Endothelial cell of umbilical vein (primary cell): Measurements from ENCODE around the gene MKKS. TPM values are rescaled to one million over a fixed set of nuclear protein-coding genes. Genes with fewer than 3 reads are reported as not detected.

Experiments
- BruUV-seq: library from RNA; stranded (reverse); fragments of 400-500 nt; replicated peaks from 2 replicates; lab custom pipeline; 2021; lab: Mats Ljungman, UMichigan
- CTCF ChIA-PET: fragments of 300-600, 350-600 bp; sonication (Branson Sonifier 250); formaldehyde crosslinking; loops from one replicate; lab custom pipeline; 2021; ENCODE audit warnings: antibody characterized with exemption, inconsistent platforms; lab: Charles Lee
- POLR2A ChIA-PET: fragments of 300-600, 350-600 bp; sonication (Branson Sonifier 250); formaldehyde crosslinking; loops from one replicate; lab custom pipeline; 2021; ENCODE audit warnings: antibody characterized with exemption, inconsistent platforms; lab: Charles Lee
- DNase-seq: peaks from one replicate; pipeline ENCODE4 v3.0.0-alpha.2; 2011; ENCODE audit warnings: low read depth, low spot score
- FAIRE-seq: peaks from 2 replicates; lab custom pipeline; 2011; peaks lifted over from hg19 to GRCh38; lab: Jason Lieb, UNC
- H2AFZ ChIP-seq: 2 replicates; pipeline ENCODE4 v1.6.0; 2012; ENCODE audit warnings: low read depth, low read length, control low read depth, inconsistent platforms
- H3K27ac ChIP-seq: 2 replicates; pipeline ENCODE4 v1.5.1; 2011; ENCODE audit warnings: low read depth, mild to moderate bottlenecking, control low read depth, low read length, moderate library complexity; ENCODE audit not compliant: insufficient read depth
- H3K27me3 ChIP-seq, 2 experiments: 2 replicates each; pipeline versions ENCODE4 v1.6.0 to v1.6.1; 2011; ENCODE audit warnings: low read length in 2 of 2, mixed read lengths in 1 of 2; ENCODE audit not compliant: control insufficient read depth in 2 of 2, insufficient read depth in 2 of 2
- H3K36me3 ChIP-seq, 2 experiments: 2 replicates in 1 of 2; 3 replicates in 1 of 2; pipeline ENCODE4 v1.5.1; 2011; ENCODE audit warnings: low read length in 2 of 2, mild to moderate bottlenecking in 1 of 2, moderate library complexity in 1 of 2; ENCODE audit not compliant: control insufficient read depth in 2 of 2, insufficient read depth in 2 of 2; ENCODE audit errors: extremely low read depth in 1 of 2
- H3K4me1 ChIP-seq: 3 replicates; pipeline ENCODE4 v1.5.1; 2011; ENCODE audit warnings: mild to moderate bottlenecking, low read length; ENCODE audit not compliant: control insufficient read depth, insufficient read depth; ENCODE audit errors: extremely low read depth
- H3K4me2 ChIP-seq: 2 replicates; pipeline ENCODE4 v1.6.1; 2011; ENCODE audit warnings: low read length, control low read depth, mixed read lengths; ENCODE audit not compliant: insufficient read depth
- H3K4me3 ChIP-seq, 3 experiments: fragments of 200-600 bp in 1 of 3; sonication (generic), shearing (Covaris generic) in 1 of 3; replicated peaks in 1 of 3; 2 replicates each; pipeline ENCODE4 v1.5.1; 2011 to 2016; ENCODE audit warnings: control low read depth in 3 of 3, low read length in 3 of 3, mild to moderate bottlenecking in 2 of 3, inconsistent platforms in 1 of 3, low read depth in 1 of 3, moderate library complexity in 1 of 3; ENCODE audit not compliant: insufficient read depth in 1 of 3
- H3K79me2 ChIP-seq: 2 replicates; pipeline ENCODE4 v1.6.0; 2012; ENCODE audit warnings: low read length, inconsistent platforms; ENCODE audit not compliant: control insufficient read depth, insufficient read depth
- H3K9ac ChIP-seq: replicated peaks from 2 replicates; pipeline ENCODE3; 2011; ENCODE audit warnings: low read length, control low read depth; ENCODE audit not compliant: insufficient read depth; ENCODE audit errors: extremely low read depth
- H3K9me1 ChIP-seq: replicated peaks from 3 replicates; pipeline ENCODE4 v1.6.0; 2011; ENCODE audit warnings: mild to moderate bottlenecking, low read length; ENCODE audit not compliant: control insufficient read depth, insufficient read depth; ENCODE audit errors: extremely low read depth
- H3K9me3 ChIP-seq: replicated peaks from 2 replicates; pipeline ENCODE4 v1.5.1; 2012; ENCODE audit warnings: low read length, inconsistent platforms; ENCODE audit not compliant: control insufficient read depth, insufficient read depth
- H4K20me1 ChIP-seq: replicated peaks from 2 replicates; pipeline ENCODE3; 2011; ENCODE audit warnings: mild to moderate bottlenecking, low read length; ENCODE audit not compliant: control insufficient read depth, insufficient read depth; ENCODE audit errors: extremely low read depth
- EZH2 ChIP-seq: IDR thresholded peaks from 2 replicates; pipeline ENCODE4 v1.6.1; 2012; ENCODE audit warnings: borderline replicate concordance, low read depth, mild to moderate bottlenecking, moderate library complexity, low read length, inconsistent platforms; ENCODE audit not compliant: severe bottlenecking
- FOS ChIP-seq: IDR thresholded peaks from 2 replicates; pipeline ENCODE4 v1.6.1; 2011; ENCODE audit warnings: mild to moderate bottlenecking, low read length, moderate library complexity, borderline replicate concordance; ENCODE audit not compliant: insufficient read depth
- GATA2 ChIP-seq: IDR thresholded peaks from 2 replicates; pipeline ENCODE4 v1.7.0; 2011; ENCODE audit warnings: low read depth, mild to moderate bottlenecking, moderate library complexity, mixed read lengths, low read length; ENCODE audit not compliant: insufficient read length, insufficient read depth
- JUN ChIP-seq: IDR thresholded peaks from 2 replicates; pipeline ENCODE4 v1.6.1; 2011; ENCODE audit warnings: borderline replicate concordance, low read depth; ENCODE audit not compliant: insufficient read length, insufficient read depth
- MAX ChIP-seq: IDR thresholded peaks from 2 replicates; pipeline ENCODE4 v1.6.1; 2011; ENCODE audit not compliant: insufficient read depth, insufficient read length
- MYC ChIP-seq: IDR thresholded peaks from one replicate; pipeline ENCODE4 v1.6.1; 2011; ENCODE audit warnings: mild to moderate bottlenecking, low read depth, low read length
- POLR2A ChIP-seq: IDR thresholded peaks from 2 replicates; pipeline ENCODE4 v1.6.1; 2012; ENCODE audit warnings: low read depth, mild to moderate bottlenecking, control low read depth, low read length
- POLR2AphosphoS5 ChIP-seq: IDR thresholded peaks from 2 replicates; pipeline ENCODE4 v1.6.1; 2012; ENCODE audit warnings: low read depth, mild to moderate bottlenecking, control low read depth, low read length, moderate library complexity; ENCODE audit not compliant: insufficient read depth
- dilution Hi-C: fragments of 300-500 bp; cut with MboI; formaldehyde crosslinking; loops from one replicate; pipeline ENCODE4 v1.15.0; 2019; ENCODE audit warnings: low sequenced_read_pairs; ENCODE audit not compliant: extremely low pct_ligation_motif_present
- intact Hi-C: fragments of 100-400 bp; cut with micrococcal nuclease; formaldehyde crosslinking; loops from one replicate; pipeline ENCODE4 v1.10.0; 2022
- polyA plus RNA-seq, 4 experiments: library from polyadenylated mRNA; depleted of rRNA in 3 of 4; stranded (reverse) in 3 of 4; unstranded in 1 of 4; fragments of >200 nt; gene quantifications; 2 replicates each; pipeline versions ENCODE4 v1.2.1 to v1.2.3, GENCODE V29; 2011 to 2012; ENCODE audit warnings: missing spikeins in 1 of 4
- total RNA-seq: library from RNA; stranded (reverse); gene quantifications from 2 replicates; pipeline ENCODE4 v1.2.3, GENCODE V29; 2021

The MKKS gene
- total and polyA plus RNA-seq, 2 donors (not counting 3 experiments of a cell fraction or from before 2014, with no cell fraction given), result 7.9 to 10.5 TPM

DNA sequence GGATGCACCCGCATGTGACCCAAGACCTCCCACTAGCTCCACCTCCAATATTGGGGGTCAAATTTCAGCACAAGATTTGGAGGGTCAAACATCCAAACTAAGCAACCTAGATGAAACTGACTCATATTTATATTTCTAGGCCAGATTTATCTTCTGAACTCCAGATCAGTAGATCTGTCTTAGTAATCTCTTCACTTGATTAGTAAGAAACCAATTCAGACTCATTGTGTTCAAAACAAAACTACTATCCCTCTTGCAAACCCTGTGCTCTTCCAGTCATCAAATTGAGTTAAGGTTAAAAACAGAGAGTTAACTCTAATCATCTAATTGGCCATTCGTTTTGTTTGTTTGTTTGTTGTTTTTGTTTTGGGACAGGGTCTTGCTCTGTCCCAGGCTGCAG lies 43.3 kb downstream of the MKKS start:
- no peak overlapping the region for H2AFZ ChIP-seq
- no TSS peak for BruUV-seq
- H4K20me1 ChIP-seq, result no peaks in the 10 kb centered on the region
- no peak for FAIRE-seq
- no peak for DNase-seq
- no peak overlapping the region for H3K4me2 ChIP-seq
- no peaks in the 10 kb centered on the region for H3K79me2 ChIP-seq
- no peaks in the 10 kb centered on the region for H3K36me3 ChIP-seq
- no peaks in the 10 kb centered on the region for H3K27me3 ChIP-seq
- no peaks in the 10 kb centered on the region for H3K9me3 ChIP-seq
- CTCF ChIA-PET, result no interaction called here
- H3K4me1 ChIP-seq, result no peaks in the 10 kb centered on the region
- no peak for TF ChIP-seq POLR2A
- TF ChIP-seq MYC, result no peak
- TF ChIP-seq MAX, result no peak
- dilution Hi-C loops, result no loop called here
- H3K9me1 ChIP-seq, result no peaks in the 10 kb centered on the region
- H3K9ac ChIP-seq, result no peak overlapping the region
- intact Hi-C loops, result no loop called here
- H3K27ac ChIP-seq, result no peak overlapping the region
- POLR2A ChIA-PET, result no interaction called here
- H3K4me3 ChIP-seq, result no peak overlapping the region

DNA sequence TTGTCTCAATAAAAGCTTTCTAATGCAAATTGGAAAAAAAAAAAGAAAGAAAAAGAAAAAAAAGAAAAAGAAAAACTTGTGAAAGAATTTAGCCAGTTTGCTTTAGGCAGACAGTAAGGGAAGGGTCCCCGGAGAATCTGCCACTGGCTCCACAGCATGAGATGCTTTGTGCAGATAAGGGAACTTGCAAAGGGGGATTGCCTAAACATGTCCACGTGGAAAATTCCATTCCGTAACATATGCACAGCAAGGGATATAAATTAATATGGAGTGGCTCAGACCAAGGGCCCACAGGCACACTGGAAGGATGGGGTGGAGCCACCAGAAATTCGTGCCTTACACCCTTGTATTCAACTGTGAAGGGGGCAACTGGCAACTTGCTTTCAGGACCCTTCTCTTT lies 45.4 kb downstream of the MKKS start:
- no peak for FAIRE-seq
- dilution Hi-C loops (no loop called here), intact Hi-C loops (no loop called here)
- CTCF ChIA-PET, result interaction anchor here (1.5 to 1.9 kb wide), 2 partner anchors 14 to 16 kb away, joined by 4 read pairs; no protein-coding TSS in a partner anchor
- Histone ChIP-seq H4K20me1 (no peaks in the 10 kb centered on the region), H3K9me1 (no peaks in the 10 kb centered on the region), H3K27me3 (no peaks in the 10 kb centered on the region), H3K4me2 (no peak overlapping the region), H3K4me1 (no peaks in the 10 kb centered on the region), H3K27ac (no peak overlapping the region), H3K9ac (no peak overlapping the region), H2AFZ (no peak overlapping the region), H3K79me2 (no peaks in the 10 kb centered on the region), H3K9me3 (no peaks in the 10 kb centered on the region), H3K4me3 (no peak overlapping the region), H3K36me3 (no peaks in the 10 kb centered on the region)
- no peak for DNase-seq
- no peak for TF ChIP-seq MYC
- no peak for TF ChIP-seq JUN
- TF ChIP-seq FOS, result no peak
- TF ChIP-seq GATA2, result no peak
- no peak for TF ChIP-seq MAX
- TF ChIP-seq POLR2AphosphoS5, result no peak
- no peak for TF ChIP-seq EZH2
- no peak for TF ChIP-seq POLR2A
- POLR2A ChIA-PET, result no interaction called here
- BruUV-seq, result no TSS peak
